Mucosa of gallbladder (tissue), 1 donor: ENCODE results near the gene CCND1. TPM values are rescaled to one million over a fixed set of nuclear protein-coding genes. Genes with fewer than 3 reads are reported as not detected.
"Not testable (repeated sequence)": the region's sequence is repeated elsewhere in the genome, so short reads cannot be mapped to it uniquely, and the experiment has no call there.

Experiments used
- DNase-seq: peaks from one replicate; pipeline ENCODE4 v3.0.0-alpha.2; 2020; ENCODE audit warnings: low spot score
- total RNA-seq: library from RNA; stranded (reverse); gene quantifications from one replicate; pipeline ENCODE4 v1.2.1, GENCODE V29; 2021
- donor health status: DM: no; HTN: no; CAD: no.

The CCND1 gene
- total RNA-seq, 1 donor from 2014 or later: 181 TPM

- no peak for DNase-seq
These were observed 48.7 kb downstream of the CCND1 start for GRCh38 chr11:69689484-69690319.

DNA sequence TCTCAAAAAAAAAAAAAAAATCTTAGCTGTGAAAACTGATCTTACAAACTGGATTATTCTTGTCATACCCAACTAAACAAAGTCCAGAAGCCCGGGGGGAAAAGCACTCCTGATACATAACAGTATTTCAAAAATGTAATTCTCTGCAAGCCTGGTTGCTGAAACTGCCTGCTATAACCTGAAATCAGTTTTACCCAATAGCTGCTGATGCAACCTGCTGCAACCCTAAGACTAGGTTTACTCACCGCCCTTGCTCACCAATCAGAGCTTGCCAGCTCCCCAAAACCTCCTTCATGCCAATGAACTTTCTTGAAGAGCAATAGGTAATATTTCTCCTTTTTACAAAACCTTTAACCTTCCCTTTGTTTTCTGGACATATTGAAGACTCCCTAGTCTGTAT, 50.5 kb downstream of the CCND1 start:
- no peak for DNase-seq

- no peak for DNase-seq
These were observed 51.5 kb downstream of the CCND1 start for GRCh38 chr11:69692422-69692821.

DNA sequence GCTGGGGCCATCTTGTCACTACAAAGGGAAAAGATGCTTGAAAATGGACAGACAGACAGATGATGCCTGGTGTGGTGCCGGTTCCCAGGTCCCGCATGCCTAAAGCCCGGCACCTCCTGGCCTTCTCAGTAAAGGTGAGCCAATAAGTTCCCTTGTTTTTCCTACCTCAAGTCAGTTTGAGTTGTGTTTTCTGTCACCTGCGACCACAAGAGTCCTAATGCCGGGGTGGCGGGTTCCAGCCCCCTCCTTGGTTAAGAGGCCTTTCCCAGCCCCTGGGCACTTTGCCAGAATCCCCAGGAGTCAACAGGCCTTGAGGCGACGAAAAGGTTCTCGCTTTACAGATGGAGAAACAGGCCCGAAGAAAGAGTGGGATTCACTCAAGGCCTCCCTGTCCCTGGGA, 53.8 kb downstream of the CCND1 start:
- no peak for DNase-seq

GRCh38 chr11:69695581-69695980, 54.6 kb downstream of the CCND1 start:
- DNase-seq: no peak

GRCh38 chr11:69695995-69696394, 55.0 kb downstream of the CCND1 start:
- DNase-seq: not testable (repeated sequence)

DNA sequence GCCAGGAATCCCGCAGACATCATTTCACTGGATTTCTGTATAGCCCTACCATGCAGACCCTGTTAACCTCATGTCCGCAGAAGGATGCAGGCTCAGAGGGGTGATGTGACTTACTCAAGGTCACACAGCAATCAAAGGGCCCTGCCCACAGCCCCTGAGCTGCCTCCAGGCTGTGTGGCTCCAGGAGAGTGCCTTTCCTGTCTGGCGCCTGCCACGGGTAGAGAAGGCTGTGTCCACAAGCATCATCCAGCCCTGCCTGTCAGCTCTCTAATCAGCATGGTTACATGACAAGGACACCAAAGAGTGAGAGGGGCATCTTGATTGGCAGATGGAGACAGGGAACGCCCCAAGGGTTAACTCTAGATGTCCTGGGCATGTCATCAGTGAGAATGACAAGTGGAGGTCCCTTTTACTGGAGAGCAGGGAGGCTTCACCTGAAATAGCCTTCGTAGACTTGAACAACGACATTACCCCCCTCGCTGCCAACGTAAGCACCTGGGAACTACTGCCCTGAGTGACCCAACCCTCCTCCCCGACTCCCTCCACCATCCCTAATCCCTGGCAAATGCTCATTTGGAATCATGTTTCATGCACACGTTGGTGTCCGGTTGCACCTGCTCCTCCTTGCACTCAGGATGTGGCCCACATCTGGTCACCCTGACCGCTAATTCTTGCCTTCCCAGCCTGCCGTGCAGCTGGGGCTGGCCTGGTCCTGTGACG, 56.0 kb downstream of the CCND1 start:
- peak; percentile 35 for DNase-seq

DNA sequence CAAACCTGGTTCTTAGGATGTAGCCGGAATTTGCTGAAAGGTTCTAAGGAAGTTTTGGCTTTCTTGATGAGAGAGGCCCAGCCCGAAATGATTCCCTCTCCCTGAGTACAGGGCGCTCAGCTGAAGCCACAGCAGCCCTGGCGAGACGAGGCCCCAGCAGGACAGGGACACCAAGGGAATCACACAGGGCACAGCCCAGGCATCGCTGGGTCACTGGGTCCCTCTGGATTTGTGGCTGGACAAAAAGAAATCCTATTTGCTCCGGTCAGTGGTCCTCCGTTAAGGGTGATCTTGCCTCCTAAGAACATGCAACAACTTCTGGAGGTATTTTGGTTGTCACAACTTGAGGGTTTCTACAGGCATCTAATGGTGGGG, 56.5 kb downstream of the CCND1 start:
- DNase-seq: no peak

- no peak for DNase-seq
These were observed 56.9 kb downstream of the CCND1 start for GRCh38 chr11:69697861-69698260.

DNA sequence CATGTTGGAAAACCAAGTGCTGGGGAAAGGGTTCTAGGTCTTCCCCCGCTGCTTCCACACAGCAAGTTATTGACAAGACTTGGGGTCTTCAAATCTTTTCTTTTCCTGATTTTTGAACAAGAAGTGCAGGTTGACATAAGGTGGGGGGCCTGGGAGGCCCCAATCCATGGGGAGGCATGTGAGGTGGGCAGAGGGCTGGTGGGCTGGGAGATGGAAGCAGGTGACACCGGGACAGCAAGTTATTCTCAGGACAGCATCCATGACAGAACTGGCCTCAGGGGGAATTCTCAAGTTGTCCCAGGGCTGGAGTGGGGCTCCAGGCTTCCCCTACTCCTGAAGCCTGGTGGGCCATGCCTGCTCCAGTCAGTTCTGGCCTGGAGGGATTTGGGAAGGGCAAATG, 57.4 kb downstream of the CCND1 start:
- DNase-seq: no peak

DNA sequence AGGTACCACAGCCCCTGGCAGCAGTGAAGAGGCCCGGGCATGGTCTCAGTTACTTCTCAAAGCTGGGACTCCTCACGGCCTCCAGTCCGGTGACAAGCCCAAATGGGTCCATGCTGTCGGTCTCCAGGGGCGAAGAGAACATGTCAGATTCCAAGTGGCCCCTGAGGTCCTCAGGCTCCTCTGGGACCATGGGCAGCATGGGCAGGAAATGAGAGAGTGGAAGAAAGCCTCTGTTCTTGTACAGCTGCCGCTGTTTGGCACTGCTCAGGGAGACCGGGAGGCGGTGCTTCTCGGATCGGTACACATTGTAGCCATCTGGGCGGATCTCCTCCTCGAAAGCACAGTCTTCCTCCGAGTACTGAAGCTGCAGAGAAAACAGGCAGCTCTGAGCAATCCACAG, 58.3 kb downstream of the CCND1 start:
- DNase-seq: peak; percentile 51

- peak; percentile 58 for DNase-seq
These were observed 59.6 kb downstream of the CCND1 start for GRCh38 chr11:69700278-69701140.

DNA sequence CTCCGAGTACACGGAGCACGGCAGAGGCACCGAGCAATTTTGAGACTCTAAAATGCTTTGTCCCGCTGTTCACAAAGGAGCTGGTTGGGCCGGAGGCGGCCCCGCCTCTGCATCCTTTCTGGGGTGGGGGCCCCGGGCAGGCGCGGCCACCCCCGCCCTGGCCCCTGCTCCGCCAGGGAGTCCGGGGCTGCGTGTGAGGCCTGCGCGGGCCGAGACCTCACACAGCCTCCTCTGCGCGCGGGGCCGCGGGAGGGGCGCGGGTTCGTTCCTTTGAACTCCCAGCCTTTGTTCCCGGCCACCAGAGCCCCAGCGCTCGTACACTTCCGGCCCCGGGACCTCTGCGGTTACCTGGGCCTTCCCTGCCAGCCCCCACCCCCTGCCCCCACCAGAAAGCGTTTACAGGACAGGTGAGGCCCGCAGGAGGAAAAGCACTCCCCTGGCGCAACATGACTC, 61.3 kb downstream of the CCND1 start:
- DNase-seq: no peak

- DNase-seq: no peak
These were observed 62.0 kb downstream of the CCND1 start for GRCh38 chr11:69702769-69703452.

DNA sequence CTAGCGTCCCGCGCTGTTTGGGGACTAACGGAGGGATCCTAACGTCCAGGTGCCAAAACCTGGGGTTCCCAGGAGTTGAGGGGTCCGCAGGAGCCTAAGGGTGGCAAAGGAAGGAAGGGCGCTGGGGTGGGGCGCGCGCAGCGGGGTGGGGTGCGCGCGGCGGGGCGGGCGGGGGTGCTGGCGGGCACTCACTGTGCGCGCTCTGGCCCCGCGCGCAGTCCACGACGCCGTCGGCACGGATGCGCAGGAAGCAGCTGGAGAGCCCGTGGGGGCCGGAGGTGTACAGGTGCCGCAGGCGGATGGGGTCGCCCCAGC, 62.5 kb downstream of the CCND1 start:
- no peak for DNase-seq

Other genes with a start within 250 kb of the CCND1 start
- not detected for gene LINC01488, start 159.5 kb upstream of the CCND1 start, total RNA-seq
- gene LTO1, start 34.2 kb downstream of the CCND1 start, total RNA-seq: 24.5 TPM
- 362 TPM for gene FGF19, start 62.9 kb downstream of the CCND1 start, total RNA-seq
- gene FGF4, start 134.2 kb downstream of the CCND1 start, total RNA-seq: not detected
- gene FGF3, start 178.3 kb downstream of the CCND1 start, total RNA-seq: not detected